HG03442 (cell line): Measurements from ENCODE around the gene GRB7.

ENCODE experiments used
- ATAC-seq: cut with Tn5 transposase; IDR thresholded peaks from one replicate; pipeline ENCODE4 v1.9.1; 2021; ENCODE audit warnings: mild to moderate bottlenecking, moderate library complexity; ENCODE audit not compliant: unreplicated experiment

Gene GRB7

DNA sequence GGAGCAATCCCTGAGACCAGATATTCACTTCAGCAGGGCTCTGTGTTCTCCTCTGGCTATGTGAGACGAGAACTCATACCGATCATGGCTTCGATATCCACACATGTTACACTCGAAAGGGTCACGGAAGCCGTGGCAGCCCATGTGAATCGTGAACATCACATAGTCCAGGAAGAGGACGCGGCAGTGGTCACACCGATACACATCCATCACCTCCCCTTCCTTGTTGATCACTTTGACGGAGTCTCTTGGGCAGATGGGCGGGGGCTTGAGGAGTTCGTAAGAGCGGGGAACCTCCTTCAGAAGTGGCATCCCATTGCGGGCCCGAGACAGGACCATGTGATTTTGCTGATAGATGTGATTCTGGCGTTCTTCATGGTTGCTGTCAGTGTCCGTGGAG, 28.0 kb downstream of the GRB7 start:
- ATAC-seq, result no peak

DNA sequence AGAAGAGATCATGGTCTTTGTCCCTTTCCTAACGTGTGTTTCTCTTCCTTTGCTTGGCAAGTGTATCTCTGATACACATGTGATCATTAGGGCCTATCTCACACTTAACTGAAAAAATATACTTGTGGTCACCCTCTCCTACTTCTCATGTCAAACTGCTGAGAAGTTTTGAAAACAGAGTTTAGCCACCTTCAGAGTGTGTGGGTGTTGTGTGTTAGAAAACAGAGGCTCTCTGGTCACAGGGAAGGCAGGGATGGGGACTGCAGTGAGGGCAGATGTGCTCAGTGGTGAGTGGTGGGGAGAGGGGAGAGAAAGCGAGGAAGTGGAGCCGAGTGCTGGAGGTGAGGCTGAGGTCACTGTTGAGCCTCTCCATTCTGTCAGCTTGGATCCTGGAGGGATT, 29.4 kb downstream of the GRB7 start:
- ATAC-seq, result no peak

DNA sequence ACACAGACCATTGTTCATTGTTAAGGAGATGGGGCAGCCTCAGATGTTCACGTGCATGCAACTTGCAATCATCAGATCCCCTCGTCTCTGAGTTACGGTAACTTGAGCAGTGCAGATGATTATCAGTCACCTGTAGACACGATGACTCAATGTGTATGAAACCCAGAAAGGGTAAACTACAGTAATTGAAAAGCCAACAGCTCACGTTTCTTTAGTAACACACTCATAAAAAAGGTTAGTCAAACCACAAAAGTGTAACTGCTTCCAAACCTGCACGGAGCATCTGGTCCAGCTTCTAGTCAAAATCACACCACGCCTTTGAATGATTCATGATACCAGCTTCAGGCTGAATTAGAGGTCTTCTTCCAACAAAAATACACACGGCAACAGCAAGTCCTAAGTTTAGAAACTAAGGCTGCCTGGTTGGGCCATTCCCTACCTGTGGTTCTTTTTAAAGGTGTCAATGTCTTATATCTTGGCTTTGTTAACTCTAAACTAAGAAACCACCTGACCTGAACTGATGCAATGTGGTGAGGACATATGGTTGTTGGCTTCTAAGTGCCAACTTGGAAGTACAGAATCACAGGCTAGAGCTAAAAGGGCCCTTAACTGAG, 32.3 kb downstream of the GRB7 start:
- ATAC-seq, result peak; percentile 51

DNA sequence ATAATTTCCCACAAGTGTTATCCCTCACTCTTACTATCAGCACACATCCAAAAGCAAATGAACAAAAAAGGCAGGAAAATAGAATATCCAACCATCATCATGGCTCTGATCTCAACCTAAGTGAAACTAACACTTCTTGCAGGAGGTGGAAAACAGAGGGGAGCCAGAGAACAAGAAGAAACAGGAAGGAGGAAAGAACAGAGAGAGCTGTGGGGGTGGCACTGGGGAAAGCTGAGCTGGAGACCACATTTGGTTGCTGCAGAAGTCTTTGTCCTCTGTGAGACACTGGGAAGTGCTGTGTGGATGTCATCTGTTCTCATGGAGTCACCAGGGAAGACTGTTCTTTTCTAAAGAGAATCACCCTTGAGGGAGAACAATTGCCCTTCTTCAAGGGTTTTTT, 34.7 kb downstream of the GRB7 start:
- no peak for ATAC-seq

DNA sequence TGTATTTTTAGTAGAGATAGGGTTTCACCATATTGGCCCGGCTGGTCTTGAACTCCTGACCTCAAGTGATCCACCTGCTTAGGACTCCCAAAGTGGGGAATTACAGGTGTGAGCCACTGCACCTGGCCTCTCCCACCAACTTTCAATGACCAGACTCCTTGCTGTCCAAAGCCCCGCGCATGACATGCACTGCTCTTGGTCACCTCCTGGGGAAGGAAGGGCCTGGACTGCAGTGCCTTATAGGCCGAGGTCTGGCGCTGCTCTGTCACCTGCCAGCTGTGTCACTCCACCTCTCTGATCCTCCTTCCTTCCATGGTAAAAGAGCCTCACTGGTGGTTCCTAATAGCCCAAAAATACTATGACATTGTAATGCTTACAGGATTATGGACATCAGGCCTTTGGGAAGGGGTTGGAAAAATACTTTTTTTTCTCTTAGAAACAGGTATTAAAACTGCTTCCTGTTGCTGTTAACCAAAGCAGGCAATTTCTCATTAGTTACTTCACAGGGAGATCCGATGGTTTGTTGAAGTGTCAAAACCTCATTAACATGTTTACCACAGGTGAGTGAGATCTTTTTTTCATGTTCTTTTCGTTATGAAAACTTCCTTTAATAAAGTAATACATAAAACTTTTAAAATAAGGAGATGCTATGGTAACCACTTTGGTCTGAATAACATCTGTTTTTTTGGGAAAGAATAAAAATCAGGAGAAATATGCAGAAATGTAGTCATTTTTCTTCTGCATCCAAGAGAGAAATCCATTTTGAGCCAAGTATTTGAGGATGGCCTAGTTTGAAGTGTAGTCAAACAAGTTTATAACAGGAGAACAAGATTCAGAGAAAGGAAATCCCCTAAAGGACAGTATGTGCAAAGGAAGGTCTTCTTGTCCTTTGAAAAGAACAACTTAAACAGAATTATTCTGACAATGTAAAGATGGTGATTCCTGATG, 35.5 kb downstream of the GRB7 start:
- ATAC-seq, result no peak

DNA sequence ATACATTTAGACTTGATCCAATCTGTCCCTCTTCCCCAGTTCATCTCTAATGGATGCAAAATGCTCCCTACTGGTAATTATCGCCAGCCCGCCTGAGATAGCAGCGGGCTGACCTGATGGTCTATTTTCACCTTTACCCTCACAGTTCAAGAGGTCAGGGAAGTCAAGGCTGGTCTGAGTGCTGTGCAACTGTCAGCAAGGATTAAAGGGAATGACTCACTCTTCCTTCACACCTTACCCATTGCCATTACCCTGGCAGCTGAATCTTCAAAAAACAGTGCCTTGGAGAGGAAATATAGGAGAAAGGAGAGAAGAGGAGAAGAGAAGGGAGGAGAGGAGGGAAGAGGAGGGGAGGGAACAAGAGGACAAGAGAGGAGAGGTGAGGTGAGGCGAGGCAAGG, 36.3 kb downstream of the GRB7 start:
- ATAC-seq, result no peak

DNA sequence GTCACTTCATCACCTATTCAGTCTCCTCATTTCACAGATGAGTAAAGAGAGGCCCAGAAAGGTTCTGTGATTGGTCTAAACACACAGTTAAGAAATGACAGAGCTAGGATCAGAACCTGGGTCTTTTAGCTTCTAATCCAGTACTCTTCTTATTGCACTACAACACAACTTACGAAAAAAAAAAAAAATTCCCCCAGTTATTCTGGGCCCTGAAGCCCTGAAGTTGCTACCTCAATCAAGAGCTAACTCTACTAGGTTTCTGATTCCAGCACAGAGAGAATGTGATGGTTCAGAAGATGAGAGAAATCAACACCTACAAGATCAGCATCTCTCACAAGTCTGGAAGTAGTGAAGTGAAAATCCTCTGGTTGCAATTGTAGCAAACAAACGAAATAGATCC, 37.3 kb downstream of the GRB7 start:
- ATAC-seq, result no peak

DNA sequence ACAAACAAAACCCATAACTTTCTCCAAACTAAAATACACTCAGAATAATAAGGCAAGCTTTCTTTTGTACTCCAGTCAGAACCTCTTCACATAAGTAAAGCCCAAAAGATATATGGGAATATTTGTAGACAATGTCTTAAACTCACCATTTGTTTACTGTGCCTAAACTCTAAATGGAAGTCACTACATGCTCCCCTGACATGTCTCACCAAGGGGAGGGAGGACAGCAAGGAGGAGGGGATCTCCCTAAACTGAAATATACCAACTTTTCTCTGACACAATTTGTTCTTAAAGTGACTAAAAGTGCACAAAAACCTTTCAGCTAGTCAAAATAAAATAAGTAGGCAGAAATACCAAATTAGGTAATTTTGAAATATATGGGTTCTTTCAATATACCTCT, 38.5 kb downstream of the GRB7 start:
- ATAC-seq, result no peak

DNA sequence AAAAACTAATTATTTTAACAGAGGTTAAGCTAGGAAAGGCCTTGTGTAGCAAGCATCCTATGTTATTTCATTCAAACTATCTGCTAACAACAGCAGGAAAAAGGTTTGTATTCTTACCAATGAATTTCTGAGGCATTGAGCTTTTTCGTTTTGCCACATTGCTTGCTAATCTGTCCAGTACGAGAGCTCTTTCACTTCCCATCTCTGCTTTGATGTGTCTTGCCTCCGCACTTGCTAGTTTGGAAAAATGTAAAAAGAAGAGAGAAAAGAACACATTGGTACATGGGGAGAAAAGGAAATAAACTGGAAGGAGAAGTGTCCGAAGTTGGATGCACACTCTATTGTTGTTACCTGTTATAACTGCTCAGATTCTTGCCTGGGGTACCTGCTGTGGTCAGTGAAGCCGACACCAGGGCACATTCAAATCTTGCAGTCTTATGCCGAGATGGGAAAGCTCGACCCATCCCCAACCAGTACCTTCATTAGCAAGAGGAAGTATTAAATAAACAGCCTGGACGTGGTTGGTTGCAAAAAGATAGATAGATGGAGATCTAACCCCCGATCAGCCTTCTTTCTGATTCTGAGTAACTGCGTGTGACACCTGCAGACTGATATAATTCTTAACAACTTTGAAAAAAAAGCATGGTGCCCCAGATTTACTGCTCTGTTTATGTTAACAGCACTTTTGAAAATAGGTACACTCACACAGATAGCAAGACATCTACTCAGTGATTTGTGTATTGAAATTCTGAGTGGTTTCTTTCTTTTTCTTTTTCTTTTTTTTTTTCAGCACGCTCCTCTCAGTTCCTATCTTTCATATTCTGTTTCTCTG, 40.0 kb downstream of the GRB7 start:
- peak; percentile 40 for ATAC-seq

DNA sequence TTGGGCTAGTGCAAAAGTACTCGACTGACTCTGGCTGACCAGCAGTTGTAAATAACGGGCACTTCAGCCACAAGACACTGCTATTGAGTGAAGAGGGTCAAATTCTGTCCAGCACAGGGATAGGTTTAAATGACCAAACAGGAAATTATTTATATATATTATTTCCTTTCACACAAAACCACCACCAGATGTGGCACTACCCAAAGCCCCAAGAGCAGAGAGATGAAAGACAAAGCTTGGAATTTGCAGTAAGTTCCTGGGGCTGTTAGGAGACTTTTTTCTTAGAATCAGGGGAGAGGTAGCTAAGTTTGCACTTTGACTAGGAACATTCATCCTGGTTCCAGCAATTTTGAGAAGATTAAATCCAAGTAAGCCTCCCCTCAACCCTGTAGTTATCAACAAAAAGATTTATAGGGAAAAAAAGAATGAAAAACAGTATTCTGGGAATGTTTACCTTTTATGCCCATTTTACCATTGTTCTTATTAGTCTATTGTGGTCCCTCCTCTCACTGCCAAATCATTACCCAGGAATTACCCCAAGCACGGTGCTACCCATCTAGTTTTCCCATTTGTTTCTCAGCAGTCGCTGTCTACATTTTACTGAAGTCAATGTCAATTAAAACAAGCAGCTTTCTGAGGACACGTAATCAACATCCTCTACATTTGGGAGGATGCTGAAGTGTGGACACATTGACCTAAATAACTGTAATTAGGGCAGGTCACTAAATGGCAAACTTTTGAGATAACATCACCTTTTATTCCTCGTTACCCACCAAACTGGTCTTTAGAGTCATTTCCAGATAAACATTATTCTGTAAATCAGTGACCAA, 43.5 kb downstream of the GRB7 start:
- ATAC-seq, result no peak

DNA sequence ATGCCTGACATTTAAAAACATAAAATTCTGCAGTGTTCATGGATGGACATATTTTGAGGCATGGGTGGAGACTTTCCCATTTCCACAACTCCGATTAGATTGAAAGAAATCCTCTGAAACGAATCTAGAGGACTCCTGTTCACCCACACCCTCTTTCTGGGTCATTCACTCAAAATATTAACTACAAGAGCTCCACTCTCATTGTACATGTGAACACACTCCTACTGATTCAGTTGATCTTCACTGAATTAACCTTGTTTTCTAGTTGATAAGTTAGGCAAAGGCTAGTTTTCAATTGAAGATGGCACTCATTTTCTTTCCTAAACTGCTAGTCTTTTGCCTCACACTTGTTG, 44.1 kb downstream of the GRB7 start:
- no peak for ATAC-seq

DNA sequence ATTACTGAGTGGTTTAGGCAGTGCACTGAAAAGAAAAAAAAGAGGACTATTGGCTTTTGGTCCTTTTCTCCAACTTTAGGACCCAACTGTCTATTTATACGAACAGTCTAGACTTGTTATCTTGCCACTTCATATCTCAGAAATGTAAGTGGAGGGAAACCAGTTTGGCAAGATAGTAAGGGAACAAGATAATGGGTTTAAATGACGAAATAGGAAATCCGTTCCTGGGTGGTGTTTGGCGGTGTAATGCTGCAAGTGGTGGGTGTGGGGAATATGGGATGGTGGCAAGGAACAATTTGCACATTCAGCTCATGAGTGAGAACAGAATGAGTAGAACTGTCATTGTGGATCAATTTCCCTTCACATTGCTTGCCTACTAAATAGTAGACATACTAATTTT, 44.7 kb downstream of the GRB7 start:
- ATAC-seq, result no peak

DNA sequence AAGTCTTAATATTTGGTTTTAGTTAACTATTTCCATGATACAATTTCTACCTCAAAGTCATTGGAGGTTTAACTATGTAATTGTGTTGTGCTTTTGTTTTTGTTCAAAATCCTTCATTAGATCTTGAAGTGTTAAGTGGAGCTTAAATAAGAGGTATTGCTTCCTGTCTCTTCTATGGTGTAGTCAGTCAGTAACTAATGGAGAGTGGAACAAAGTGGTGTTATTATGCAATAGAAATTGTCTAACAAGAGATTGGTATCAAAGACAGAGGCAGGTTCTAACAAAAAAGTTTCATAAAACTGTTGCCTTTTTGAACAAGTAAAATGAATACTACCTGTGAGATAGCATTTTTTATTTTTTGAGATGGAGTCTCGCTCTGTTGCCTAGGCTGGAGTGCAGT, 45.2 kb downstream of the GRB7 start:
- ATAC-seq, result no peak

DNA sequence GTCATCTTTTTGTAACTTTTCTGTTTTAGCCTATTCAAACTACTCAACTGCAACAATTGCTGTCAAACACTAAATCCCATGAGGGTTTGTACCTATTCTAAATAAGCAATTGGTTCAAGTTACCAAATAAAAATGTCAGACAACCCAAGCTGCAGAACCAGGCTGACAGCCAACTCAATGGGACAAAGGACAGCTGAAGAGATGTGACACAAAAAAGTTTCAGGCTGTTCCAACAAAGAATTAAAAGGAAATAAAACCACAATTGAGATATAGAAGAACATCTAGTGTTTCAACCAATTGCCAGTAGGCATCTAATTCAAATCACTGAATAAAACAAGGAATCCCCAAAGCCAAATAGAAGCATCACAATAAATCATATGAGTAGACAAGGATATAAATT, 49.3 kb downstream of the GRB7 start:
- no peak for ATAC-seq

DNA sequence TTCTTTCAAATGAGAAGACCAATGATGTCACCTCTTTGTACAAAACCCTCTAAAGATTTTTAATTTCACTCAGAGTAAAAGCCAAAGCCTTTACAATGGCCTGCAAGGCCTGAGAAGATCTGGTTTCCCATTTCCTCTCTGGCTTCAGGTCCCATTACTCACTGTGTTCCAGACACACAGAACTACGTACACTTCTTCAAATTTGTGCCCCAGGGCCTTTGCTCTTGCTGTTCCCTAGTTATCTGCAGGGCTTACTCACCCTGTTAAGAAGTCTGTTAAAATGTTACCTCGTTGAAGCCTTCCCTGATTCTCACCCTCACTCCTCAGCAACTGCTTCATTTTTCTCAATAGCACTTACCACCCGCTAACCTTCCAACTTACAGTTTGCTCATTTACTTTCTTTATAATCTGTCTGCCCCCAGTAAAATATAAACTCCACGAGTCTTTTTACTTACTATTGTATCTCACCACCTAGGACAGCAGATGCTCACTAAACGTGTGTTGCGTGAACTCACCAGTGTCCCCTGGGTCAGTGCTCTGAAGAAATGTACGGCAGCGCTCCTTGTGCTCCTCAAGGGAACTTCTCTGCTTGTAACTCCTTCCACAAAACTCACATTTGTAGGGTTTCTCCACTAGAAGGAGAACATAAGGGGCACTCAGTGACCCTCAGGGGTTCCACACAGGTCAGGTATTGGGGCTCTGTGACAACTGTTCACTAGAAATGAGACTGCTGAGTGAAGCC, 50.2 kb downstream of the GRB7 start:
- no peak for ATAC-seq

DNA sequence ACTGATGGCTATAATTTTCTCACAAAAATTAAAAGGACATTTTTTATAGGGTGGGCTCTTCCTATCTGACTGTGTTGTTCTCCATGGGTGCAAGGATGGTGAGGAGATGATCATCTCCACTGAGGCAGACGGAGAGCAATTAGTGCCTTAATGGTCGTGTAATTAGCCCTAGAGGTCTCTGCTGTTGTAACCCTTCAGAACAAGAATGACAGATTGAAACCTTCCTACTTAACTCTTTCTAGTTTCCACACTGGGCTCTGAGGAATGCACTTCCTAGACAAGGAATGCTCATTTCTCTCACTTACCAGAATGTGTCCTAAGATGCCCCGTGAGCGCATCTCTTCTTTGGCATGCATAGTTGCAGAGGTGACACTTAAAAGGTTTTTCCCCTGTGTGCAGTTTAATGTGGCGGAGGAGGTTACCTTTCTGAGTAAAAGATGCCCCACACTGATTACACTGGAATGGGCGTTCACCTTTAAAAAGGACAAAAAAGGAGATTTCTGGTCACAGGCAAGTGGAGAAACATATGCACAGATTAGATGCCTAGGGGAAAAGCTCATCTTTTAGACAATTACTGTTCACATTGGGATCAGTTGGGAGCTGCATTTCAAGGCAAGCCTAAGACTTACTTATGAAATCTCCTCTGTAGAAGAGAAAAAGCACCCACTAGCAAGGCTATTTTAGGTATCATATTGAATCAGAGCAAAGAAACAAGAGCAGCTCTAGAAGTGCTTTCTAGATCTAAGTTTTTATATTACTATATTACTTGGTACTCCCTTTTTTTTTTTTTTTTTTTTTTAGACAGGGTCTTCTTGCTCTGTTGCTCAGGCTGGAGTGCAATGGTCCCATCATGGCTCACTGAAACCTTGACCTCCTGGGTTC, 53.6 kb downstream of the GRB7 start:
- ATAC-seq, result no peak

DNA sequence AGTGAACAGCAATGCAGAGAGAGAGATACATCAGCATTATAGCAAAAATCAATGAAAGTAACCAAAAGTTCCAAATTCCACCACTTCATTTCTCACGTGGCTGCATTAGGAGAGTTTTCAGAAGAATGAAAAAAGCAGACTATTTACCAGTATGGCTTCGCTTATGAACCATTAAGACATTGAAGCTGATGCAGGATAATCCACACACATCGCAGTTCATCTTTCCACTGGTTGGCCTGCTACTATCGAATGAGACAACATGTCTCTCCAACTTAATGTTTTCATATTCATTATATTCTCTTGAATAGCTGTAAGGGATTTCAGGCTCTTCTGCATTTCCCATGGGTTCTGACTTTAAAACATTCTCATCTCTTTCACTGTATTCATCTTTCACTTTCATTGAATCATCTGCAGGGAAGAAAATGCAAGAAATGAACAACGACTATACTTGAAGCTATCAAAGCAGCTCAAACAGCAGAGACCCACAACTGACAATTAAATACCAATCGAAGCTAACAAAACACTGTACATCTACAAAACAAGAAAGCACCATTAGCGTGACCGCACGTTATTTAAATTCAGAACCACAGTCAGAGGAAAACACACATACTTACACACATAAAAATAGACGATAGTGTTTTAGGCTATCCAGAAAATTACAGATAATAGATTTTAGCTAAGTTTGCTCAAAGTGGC, 54.9 kb downstream of the GRB7 start:
- ATAC-seq, result no peak

DNA sequence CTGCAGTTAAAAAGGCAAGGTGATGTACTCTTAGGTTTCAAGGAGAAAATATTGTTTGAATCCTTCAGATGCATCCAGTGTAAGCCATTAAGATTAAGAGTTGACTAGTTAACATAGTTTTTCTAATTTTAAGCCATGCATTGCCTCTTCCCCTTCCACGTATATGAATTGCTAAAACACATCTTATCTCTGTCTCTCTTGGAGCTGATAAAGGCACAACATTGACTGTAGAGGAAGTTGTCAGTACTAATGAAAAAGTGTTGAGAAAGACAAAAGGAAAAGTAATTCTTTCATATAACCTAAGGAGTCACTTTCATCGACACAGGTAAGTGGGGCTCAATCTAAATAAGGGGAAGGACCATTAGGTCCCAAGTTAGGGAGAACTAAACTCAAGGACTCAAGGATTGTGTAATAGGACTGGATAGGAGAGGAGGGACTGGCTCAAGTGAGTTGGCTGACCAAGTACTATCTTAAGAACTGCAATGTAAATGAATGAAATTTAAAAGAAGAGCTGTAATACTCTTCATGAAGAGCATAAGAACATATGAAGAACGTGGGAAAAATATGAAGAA, 55.6 kb downstream of the GRB7 start:
- no peak for ATAC-seq
